Amniotic stem cell (primary cell): ENCODE data around the gene ZDHHC14.
A peak's percentile ranks its signal among the peaks of the same experiment; 100 is the strongest.

Experiments
- DNase-seq: peaks from one replicate; lab custom pipeline; 2025; lab: John Stamatoyannopoulos, UW

ZDHHC14 gene

DNA sequence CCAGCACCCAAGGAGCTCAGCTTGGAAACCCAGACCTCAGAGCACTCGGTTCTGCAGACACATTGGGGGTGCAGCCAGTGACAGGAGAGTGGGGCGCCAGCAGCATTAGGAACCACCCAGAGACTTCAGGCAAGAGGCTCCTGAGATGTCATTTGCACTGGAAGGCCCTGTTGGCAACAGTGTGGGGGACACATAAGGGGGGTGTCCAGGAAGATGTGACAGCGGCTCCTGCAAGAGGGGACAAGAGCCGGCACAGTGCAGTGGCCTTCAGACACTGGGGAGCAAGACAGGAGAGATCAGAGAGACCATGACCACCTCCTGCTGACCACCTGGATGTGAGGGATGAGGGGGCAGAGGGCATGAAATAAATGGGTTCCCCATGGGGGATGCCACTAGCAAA, 235.0 kb downstream of the ZDHHC14 start:
- no peak for DNase-seq

DNA sequence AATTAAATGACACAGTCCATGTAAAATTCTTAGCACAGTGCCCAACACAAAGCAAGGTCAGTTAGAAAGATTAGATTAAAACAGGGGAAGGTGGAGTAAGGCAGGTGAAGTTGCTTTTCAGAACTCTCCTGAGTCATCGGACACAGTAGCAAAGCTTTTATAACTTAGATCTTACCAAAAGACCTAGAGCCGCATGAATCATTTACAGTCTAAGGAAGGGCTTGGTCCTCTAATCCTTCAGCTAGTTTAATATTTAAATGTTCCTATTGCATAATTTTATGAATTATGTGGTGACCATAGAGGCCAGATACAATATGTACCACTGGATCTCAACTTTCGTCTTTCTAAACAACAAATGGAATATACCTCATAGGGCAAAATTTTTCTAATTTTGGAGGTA, 240.0 kb downstream of the ZDHHC14 start:
- no peak for DNase-seq

DNA sequence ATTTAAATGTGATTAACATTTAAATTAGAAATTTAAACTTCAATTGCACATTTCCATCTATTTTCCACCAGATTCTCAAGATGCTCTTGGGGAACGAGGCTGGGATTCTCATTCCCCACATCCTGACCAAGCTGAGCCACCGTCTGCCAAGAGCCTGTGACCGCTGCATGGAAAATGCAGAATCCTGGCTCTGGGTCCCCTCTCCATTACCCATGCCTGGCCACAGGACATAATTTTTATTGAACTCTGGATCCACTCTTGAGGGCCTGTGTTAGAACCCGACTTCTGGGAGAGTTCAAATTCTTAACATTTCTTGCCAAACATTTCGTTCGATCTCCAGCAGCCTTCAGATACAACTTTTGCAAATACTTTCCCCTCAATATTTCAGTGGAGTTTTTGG, 240.4 kb downstream of the ZDHHC14 start:
- DNase-seq: no peak

DNA sequence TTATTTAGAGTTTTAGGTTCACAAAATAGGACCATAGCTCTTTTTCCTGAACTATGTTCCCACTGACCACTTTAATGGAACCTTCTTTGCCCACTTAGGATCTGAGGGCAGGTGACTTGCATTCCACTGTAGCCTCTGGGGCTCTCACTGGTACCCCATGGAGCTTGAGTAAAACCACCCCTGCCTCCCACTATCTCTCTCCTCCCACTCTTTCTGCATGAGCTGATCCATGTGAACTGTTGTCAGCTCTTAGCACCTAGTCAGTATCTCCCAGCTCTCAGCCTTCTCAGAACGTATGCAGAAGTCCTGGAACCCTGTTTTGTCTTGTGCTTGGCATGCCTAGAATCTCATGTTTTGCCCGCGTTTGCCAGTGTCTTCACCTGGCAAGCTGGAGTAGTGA, 241.4 kb downstream of the ZDHHC14 start:
- DNase-seq: no peak

DNA sequence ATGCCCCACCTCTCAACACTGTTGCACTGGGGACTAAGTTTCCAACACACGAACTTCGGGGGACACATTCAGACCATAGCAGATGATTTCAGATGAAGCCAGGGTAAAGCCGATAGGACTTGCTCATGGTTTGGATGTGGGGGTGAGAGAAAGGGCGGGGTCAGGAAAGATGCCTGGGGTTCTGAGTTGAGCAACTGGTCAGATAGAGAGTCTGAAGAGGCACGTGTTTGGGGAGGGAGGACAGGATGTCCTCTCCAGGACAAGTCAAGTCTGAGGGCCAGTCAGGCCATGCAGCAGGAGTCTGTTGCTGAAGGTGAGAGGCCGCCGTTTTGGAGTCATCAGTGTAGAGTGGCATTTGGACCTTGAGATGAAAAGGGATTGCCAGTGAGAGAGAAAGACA, 244.1 kb downstream of the ZDHHC14 start:
- DNase-seq: no peak

DNA sequence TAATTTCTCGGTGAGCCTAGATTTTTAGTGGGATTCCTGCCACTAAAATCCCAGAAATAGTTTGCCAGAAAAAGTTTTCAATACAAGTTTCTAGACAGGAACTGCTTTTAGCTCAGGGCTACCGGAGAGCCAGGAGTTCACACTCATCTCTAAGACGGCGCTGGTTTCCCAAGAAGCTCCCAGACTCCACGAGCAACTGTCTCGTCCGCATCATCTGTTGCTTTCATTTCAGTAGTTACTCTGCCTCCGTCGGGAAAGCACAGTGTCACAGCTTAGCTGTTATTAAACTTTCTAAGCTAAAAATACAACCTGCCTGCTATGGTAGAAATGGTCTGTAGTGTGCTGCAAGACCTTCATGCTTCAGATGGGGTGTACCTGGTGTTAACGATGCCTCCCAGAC, 244.8 kb downstream of the ZDHHC14 start:
- no peak for DNase-seq

DNA sequence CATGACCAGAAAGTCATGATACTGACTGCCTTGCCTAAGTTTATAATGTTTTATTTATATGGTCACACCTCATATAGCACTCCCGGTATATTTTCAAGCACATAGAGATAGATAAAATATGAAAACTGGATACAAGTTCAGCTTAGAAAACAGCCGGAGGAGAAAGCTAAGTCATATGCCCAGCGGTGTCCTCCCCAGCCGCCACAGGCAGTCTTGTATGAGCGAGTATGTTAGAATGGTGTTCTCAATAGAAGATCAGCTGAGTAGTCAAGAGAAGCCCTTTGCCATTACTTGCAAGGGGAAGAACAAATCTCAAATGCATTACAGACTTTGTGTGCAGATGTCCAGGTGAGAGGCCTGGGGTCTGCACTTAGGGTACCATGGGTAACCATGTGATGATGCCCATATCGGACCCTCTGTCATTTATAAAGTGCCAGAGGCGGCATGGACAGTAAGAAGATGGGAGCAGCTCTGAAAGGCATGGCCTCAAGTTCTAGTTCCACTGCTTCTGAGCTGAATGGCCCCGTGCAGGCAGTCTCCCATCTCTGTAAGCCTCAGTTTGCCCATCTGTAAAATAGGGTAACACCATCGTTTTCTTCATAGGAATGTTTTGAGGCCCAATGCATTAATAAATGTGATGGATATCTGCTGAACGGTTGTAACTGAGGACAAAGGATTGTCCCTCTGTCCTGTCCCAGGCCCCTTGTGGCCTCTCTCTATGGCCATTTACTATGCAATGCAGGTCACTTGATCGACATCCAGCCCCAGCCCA, 246.4 kb downstream of the ZDHHC14 start:
- DNase-seq: no peak

DNA sequence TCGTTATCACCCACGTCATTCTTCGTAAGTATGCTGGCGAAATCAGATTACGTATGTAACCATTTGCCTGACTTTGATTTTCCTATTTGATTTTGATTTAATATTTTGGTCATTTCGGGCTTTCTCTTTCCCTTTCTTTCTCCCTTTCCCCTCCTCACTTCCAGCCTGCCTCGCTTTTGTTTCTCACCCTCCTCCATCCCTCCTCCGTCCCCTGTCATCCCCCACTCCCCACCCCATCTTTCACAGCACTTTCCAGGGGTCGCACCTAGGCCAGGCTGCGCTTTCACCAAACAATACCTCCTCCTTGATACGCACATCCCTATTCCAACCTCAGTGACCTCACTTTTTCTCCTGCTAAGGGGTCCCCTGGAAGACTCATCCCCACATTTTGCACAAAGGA, 247.5 kb downstream of the ZDHHC14 start:
- no peak for DNase-seq

- no peak for DNase-seq
Observed at GRCh38 chr6:157629220-157629619, 248.2 kb downstream of the ZDHHC14 start.

DNA sequence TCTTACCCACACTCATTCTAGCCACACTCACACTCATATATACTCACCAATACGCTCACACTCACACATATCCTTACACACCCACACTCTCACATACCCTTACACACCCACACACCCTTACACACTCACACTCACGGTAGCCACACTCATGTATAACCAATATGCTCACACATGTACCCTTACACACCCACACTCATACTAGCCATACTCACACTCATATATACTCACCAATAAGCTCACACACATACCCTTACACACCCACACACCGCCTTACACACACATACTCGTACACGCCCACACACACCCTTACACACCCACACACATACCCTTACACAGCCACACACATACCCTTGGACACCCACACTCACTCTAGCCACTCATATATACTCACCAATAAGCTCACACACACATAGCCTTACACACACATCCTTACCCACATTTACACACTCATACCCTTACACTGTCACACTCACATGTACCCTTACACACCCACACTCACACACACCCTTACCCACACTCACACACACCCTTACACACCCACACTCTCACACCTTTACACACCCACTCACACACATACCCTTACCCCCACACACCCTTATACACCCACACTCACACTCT, 249.6 kb downstream of the ZDHHC14 start:
- DNase-seq: no peak

GRCh38 chr6:157631412-157631811, 250.4 kb downstream of the ZDHHC14 start:
- DNase-seq: no peak

DNA sequence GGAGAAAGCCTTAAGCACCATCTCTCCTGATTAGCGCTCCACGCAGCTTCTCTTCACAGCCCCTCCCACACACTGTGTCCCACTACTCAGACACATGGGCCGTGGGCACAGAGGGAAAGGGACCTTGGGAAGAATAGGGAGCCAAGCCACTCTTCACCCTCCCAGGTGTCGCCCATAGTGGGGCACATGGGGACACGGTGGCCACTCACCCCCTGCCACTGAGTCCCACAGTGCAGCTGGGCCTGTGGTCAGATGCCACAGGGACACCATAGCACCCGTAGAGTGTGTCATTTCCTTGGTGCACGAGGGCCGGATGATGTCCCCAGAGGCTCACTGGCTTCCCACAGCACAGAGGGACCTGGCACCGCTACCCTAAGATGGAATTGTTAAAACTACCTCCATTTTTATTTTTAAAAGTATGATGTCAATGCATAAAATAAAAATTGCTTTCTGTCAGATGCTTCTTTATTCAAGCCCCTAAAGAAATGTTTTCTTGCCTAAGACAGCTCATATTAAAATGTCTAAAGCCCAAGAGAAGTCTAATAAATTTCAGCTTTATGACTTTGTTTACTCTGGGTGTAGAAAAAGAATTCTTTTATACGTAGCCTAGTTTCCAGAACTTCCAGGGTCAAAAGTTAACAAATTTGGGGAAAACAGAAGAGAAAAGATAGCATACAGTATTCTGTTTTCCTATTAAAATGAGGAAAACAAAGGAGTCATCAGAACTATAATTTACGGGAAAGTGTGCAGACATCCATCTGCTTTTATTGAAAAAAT, 251.0 kb downstream of the ZDHHC14 start:
- no peak for DNase-seq

GRCh38 chr6:157632821-157633220, 251.8 kb downstream of the ZDHHC14 start:
- peak; percentile 70 for DNase-seq

- DNase-seq: no peak
Observed at GRCh38 chr6:157634546-157634945, 253.6 kb downstream of the ZDHHC14 start.

DNA sequence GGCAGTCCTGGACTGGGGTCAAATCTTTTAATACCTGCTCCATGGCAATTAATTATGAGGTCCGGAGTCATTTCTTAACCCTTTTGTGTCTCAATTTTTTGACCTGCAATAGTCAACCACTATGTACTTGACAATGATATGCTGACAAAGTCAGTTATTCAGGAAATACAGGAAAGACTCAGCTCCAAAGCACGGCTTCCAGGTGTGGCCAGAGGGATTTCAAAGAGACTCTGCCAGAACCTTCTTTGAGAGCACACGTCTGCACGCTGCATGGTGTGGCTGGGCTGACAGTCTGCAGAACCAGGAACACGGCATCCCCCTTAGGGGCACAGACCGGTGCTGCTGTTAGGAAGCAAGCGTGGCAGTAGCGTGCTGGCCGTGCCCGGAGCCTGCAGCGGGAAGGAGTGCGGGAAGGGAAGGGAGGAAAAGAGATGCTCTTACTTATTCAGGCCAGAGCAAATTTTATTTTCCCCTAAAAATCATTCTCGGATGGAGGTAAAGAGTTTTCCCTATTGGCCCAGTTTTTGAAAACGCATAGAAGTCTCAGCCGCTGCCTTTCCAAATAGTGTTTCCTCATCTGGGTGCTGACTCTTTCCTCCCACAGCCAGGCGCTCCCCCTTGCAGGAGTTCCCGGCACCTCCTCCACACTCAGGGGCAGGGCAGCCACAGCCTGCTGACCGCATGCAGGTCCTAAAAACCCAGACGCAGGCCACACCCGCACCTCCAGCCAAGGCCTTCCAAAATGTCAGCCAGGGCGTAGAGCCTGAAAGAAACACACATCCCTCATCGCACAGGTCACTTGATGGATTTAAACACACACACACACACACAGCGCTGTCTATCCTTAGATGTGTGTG, 254.6 kb downstream of the ZDHHC14 start:
- no peak for DNase-seq

DNA sequence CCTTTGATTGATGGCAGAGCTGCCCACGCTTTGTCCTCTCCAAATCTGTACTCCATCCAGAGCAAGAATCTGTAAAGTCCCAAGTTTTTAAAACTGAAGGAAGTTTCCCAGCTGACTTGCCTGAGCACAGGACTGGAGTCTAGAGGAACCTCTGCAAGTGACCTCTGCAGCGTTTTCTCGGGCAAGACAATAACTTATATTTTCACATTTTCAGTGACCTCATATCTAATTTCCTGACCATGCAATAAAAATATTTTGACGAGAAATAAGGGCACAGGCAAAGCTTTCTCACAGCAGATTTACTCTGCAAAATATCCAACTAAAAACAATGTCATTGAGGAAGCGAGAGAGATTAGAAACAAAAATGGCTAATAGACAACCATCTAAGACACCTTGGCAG, 256.5 kb downstream of the ZDHHC14 start:
- no peak for DNase-seq

GRCh38 chr6:157637941-157638662, 257.1 kb downstream of the ZDHHC14 start:
- no peak for DNase-seq

GRCh38 chr6:157638779-157639178, 257.8 kb downstream of the ZDHHC14 start:
- DNase-seq: no peak

GRCh38 chr6:157640746-157641451, 259.9 kb downstream of the ZDHHC14 start:
- DNase-seq: no peak

DNA sequence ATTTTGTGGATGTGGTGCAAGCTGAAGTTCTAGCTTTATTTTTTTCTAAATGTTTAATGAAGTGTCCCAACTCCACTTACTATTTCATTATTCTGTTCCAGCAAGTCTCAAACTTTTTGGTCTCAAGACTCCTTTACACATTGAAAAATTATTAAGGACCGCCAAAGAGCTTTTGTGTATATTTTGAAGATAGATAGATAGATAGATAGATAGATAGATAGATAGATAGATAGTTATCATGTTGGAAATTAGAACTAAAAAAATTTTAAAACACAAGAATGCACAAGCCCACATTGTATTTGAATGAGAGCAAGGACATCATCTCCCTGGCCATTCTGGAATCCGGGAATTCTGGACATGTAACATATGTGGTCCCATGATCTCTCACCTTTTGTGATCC, 260.8 kb downstream of the ZDHHC14 start:
- no peak for DNase-seq

DNA sequence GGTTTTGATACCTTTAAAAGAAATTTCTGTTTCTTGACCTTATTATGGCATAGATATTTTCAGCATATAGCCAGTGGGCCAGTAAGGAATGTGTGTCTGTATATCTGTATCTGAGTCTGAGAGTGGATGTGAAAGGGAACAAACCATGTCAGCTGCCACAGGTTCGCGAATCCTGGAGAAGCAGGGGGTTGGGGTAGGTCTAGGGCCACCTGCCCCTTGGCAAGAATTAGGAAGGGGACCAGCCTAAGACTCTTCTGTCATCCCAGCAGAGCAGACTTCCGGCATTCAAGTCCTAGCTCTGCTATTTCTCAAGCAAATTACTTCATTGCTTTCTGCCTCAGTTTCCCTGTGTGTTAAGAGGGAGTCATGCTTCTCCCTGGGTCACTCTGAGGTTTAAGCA, 261.7 kb downstream of the ZDHHC14 start:
- DNase-seq: no peak
